Testis (tissue), 3 donors: ENCODE measurements around the gene TMEM117. TPM values are rescaled to one million over a fixed set of nuclear protein-coding genes. Genes with fewer than 3 reads are reported as not detected.

Experiments used
- DNase-seq: peaks from one replicate; pipeline ENCODE4 v3.0.0-alpha.2; 2019
- H3K27ac ChIP-seq, 2 donors: fragments of 200-600 bp; sonication (generic); one replicate each; pipeline ENCODE4 v1.5.1; 2019
- H3K27me3 ChIP-seq: fragments of 200-600 bp; sonication (generic); one replicate; pipeline ENCODE4 v1.5.1; 2019
- H3K36me3 ChIP-seq: fragments of 200-600 bp; sonication (generic); one replicate; pipeline ENCODE4 v1.5.1; 2017; ENCODE audit warnings: low read depth; ENCODE audit errors: missing control alignments
- H3K4me1 ChIP-seq: fragments of 200-600 bp; sonication (generic); one replicate; pipeline ENCODE4 v1.5.1; 2019
- H3K4me3 ChIP-seq, 2 donors: fragments of 200-600 bp; sonication (generic); one replicate each; pipeline ENCODE4 v1.5.1; 2017 to 2019
- H3K9me3 ChIP-seq: fragments of 200-600 bp; sonication (generic); one replicate; pipeline ENCODE4 v1.5.1; 2017
- POLR2A ChIP-seq: fragments of 450-650 bp; IDR thresholded peaks from one replicate; pipeline ENCODE4 v1.6.1; 2017; ENCODE audit warnings: antibody characterized with exemption, mild to moderate bottlenecking, moderate library complexity
- WGBS, 2 donors: methylation state at CpG; one replicate each; pipeline ENCODE4 v1.1.5; 2018; 5-methylcytosine and 5-hydroxymethylcytosine counted together
- intact Hi-C: fragments of 100-400 bp; cut with DNase I; formaldehyde crosslinking; loops from one replicate; pipeline ENCODE4 v1.15.1; 2023; ENCODE audit warnings: low total_unique reads
- polyA plus RNA-seq: library from polyadenylated mRNA; stranded (reverse); fragments of 350-450 nt; fragmentation: Illumina TruSeq; extraction: RNeasy Lipid Tissue Mini Kit (QIAGEN cat#74804); gene quantifications from one replicate; pipeline ENCODE4 v1.2.3, GENCODE V29; 2014; ENCODE audit warnings: low read depth, low replicate concordance; ENCODE audit not compliant: insufficient read depth
- total RNA-seq, 2 donors: library from RNA; depleted of rRNA; stranded (reverse); fragments of >200 nt; gene quantifications; one replicate each; pipeline ENCODE4 v1.2.3, GENCODE V29; 2016
- TF ChIP-seq, protein P1 (sequence below), 3 experiments: fragments of 450-650 bp in 2 of 3; fragments of 200-600 bp in 1 of 3; sonication (generic) in 1 of 3; IDR thresholded peaks; one replicate each; pipeline ENCODE4 v1.5.1; 2016 to 2019; ENCODE audit warnings: antibody characterized with exemption in 3 of 3, mild to moderate bottlenecking in 2 of 3, moderate library complexity in 1 of 3

TMEM117 gene
- total and polyA plus RNA-seq, 3 donors from 2014 or later = 6.1 to 17.7 (median 14.8) TPM

DNA sequence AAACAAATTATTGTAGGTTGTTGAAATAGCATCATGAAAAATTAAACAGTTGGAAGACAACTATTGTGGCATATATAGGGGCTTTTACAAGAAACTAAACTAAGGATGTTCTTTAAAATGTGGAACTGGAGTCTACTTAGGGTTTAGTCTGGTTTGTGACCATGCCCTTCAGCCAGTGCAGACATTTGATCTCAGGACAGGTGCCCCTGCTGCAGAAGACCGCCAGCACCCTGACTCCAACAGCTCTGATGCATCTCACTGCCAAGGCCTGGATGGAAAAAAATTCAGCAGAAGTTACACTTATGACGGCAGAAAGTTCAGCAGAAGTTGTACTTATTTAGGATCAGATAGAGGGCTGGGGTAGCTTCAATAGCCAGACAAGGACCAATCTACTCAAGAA, 51.5 kb downstream of the TMEM117 start:
- Histone ChIP-seq H3K27ac (no peak overlapping the region), H3K27me3 (no peaks in the 10 kb centered on the region), H3K4me1 (no peaks in the 10 kb centered on the region), H3K9me3 (no peaks in the 10 kb centered on the region), H3K4me3 (no peak overlapping the region), H3K36me3 (no peaks in the 10 kb centered on the region)
- TF ChIP-seq, protein P1, sequence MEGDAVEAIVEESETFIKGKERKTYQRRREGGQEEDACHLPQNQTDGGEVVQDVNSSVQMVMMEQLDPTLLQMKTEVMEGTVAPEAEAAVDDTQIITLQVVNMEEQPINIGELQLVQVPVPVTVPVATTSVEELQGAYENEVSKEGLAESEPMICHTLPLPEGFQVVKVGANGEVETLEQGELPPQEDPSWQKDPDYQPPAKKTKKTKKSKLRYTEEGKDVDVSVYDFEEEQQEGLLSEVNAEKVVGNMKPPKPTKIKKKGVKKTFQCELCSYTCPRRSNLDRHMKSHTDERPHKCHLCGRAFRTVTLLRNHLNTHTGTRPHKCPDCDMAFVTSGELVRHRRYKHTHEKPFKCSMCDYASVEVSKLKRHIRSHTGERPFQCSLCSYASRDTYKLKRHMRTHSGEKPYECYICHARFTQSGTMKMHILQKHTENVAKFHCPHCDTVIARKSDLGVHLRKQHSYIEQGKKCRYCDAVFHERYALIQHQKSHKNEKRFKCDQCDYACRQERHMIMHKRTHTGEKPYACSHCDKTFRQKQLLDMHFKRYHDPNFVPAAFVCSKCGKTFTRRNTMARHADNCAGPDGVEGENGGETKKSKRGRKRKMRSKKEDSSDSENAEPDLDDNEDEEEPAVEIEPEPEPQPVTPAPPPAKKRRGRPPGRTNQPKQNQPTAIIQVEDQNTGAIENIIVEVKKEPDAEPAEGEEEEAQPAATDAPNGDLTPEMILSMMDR (IDR thresholded peaks at IDR 0.05) = no peak
- no peak for TF ChIP-seq POLR2A
- no peak for DNase-seq
- intact Hi-C loops = no loop called here
- 88 to 93% methylated on average over 2 of the region's 2 CpGs for WGBS, 2 donors

DNA sequence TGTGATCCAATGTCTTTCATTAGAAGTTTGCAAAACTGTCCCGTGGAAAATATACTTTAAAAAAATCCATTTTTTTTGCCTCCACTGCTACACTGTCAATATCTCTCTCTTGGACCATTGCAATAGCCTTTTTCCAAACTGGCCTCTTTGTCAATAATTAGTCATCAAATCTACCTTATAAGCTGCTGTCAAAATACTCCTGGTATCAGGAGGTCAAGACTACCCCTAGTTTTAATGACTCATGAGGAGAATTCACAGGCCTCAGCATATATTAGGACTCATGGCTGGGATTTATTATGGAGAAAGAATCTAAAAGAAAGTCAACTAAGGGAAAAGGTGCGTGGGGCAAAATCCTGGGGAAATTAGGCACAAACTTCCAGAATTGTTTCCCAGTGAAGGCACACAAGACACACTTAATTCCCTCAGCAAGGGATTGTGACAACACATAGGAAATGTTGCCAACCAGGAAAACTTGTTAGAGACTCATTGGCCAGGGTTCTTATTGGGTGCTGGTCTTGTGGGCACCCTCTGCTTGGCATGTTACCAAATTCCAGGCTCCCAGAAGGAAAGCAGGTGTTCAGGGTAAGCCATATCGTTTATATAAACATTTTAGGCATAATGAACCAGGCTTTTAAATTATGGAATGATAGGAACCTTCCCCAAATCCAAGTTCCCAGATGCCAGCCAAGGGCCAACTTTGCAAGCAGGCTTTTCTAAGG, 56.1 kb downstream of the TMEM117 start:
- Histone ChIP-seq H3K27me3 (no peaks in the 10 kb centered on the region), H3K4me1 (no peaks in the 10 kb centered on the region), H3K27ac (no peak overlapping the region), H3K36me3 (no peaks in the 10 kb centered on the region), H3K4me3 (no peak overlapping the region), H3K9me3 (no peaks in the 10 kb centered on the region)
- WGBS, 2 donors = 91 to 93% methylated on average over 3 of the region's 3 CpGs
- intact Hi-C loops = no loop called here
- TF ChIP-seq, protein P1 (IDR thresholded peaks at IDR 0.05) = no peak
- no peak for TF ChIP-seq POLR2A
- DNase-seq = no peak

- TF ChIP-seq, protein P1 (IDR thresholded peaks at IDR 0.05) = no peak
- no peak for TF ChIP-seq POLR2A
- no peak overlapping the region for H3K27ac ChIP-seq
- 95 to 100% methylated on average over 2 of the region's 2 CpGs for WGBS, 2 donors
- no peaks in the 10 kb centered on the region for H3K36me3 ChIP-seq
- no peak for DNase-seq
- no peaks in the 10 kb centered on the region for H3K27me3 ChIP-seq
- no peaks in the 10 kb centered on the region for H3K9me3 ChIP-seq
- no peaks in the 10 kb centered on the region for H3K4me1 ChIP-seq
- no peak overlapping the region for H3K4me3 ChIP-seq
- intact Hi-C loops = no loop called here
These were observed 57.8 kb downstream of the TMEM117 start for GRCh38 chr12:43893670-43894069.

GRCh38 chr12:43895580-43896206, 59.8 kb downstream of the TMEM117 start:
- WGBS, 2 donors = 65 to 93% methylated on average over 1 of the region's 1 CpG
- Histone ChIP-seq H3K4me3 (no peak overlapping the region), H3K27ac (no peak overlapping the region), H3K4me1 (no peaks in the 10 kb centered on the region), H3K9me3 (no peaks in the 10 kb centered on the region), H3K36me3 (no peaks in the 10 kb centered on the region), H3K27me3 (no peaks in the 10 kb centered on the region)
- intact Hi-C loops = no loop called here
- TF ChIP-seq, protein P1 (IDR thresholded peaks at IDR 0.05) = no peak
- no peak for TF ChIP-seq POLR2A
- no peak for DNase-seq
